ENCODE data around the gene OXNAD1. TPM values are rescaled to one million over a fixed set of nuclear protein-coding genes. Genes with fewer than 3 reads are reported as not detected.

The OXNAD1 gene
- total and polyA plus RNA-seq, 7 donors = 11.3 to 23.1 (median 14.4) TPM

- no peaks in the 10 kb centered on the region for H3K4me1 ChIP-seq
- whole genome bisulfite sequencing, 2 donors = 74 to 87% methylated on average over 5 of the region's 5 CpGs
- no peaks in the 10 kb centered on the region for H3K27me3 ChIP-seq
- DNase-seq = no peak
- no peak overlapping the region for H3K4me3 ChIP-seq
- intact Hi-C loops (cut with DNase I) = no loop called here
- TF ChIP-seq CTCF (IDR thresholded peaks at IDR 0.05) (no peak), POLR2AphosphoS5 (IDR thresholded peaks at IDR 0.05) (no peak), POLR2A (IDR thresholded peaks at IDR 0.05) (no peak), EP300 (IDR thresholded peaks at IDR 0.05) (no peak)
- H3K9me3 ChIP-seq = no peaks in the 10 kb centered on the region
- peaks cover 0 to 26% (median 2%) of the 10 kb centered on the region in 4 donors for H3K36me3 ChIP-seq
- peak overlapping the region in 1 of 4 donors; percentile 35 for H3K27ac ChIP-seq
Measured at GRCh38 chr3:16313886-16314645, 49.1 kb downstream of the OXNAD1 start.

- no peak for DNase-seq
- peak overlapping the region in 1 of 4 donors; percentile 63 for H3K27ac ChIP-seq
Measured at GRCh38 chr3:16315623-16316022, 50.6 kb downstream of the OXNAD1 start.

GRCh38 chr3:16316396-16316795 is 51.4 kb downstream of the OXNAD1 start:
- Histone ChIP-seq H3K36me3 (peaks cover 0 to 37% (median 4%) of the 10 kb centered on the region in 4 donors), H3K4me3 (no peak overlapping the region), H3K4me1 (no peaks in the 10 kb centered on the region), H3K27ac (peak overlapping the region in 1 of 4 donors; percentile 63), H3K9me3 (no peaks in the 10 kb centered on the region), H3K27me3 (no peaks in the 10 kb centered on the region)
- TF ChIP-seq POLR2A (IDR thresholded peaks at IDR 0.05) (no peak), EP300 (IDR thresholded peaks at IDR 0.05) (no peak), POLR2AphosphoS5 (IDR thresholded peaks at IDR 0.05) (no peak), CTCF (IDR thresholded peaks at IDR 0.05) (no peak)
- no peak for DNase-seq
- intact Hi-C loops (cut with DNase I) = no loop called here
- WGBS, 2 donors = 89 to 95% methylated on average over 3 of the region's 3 CpGs

More at GRCh38 chr3:16315623-16316022, 50.6 kb downstream of the OXNAD1 start:
- H3K4me1 ChIP-seq = no peaks in the 10 kb centered on the region
- 82 to 84% methylated on average over 7 of the region's 7 CpGs for WGBS, 2 donors
- H3K4me3 ChIP-seq = no peak overlapping the region
- H3K9me3 ChIP-seq = no peaks in the 10 kb centered on the region
- H3K27me3 ChIP-seq = no peaks in the 10 kb centered on the region
- TF ChIP-seq CTCF (IDR thresholded peaks at IDR 0.05) (no peak), POLR2A (IDR thresholded peaks at IDR 0.05) (no peak), POLR2AphosphoS5 (IDR thresholded peaks at IDR 0.05) (no peak), EP300 (IDR thresholded peaks at IDR 0.05) (no peak)
- H3K36me3 ChIP-seq = peaks cover 0 to 37% (median 4%) of the 10 kb centered on the region in 4 donors
- intact Hi-C loops (cut with DNase I) = no loop called here

GRCh38 chr3:16316847-16317560 is 52.0 kb downstream of the OXNAD1 start:
- 82 to 89% methylated on average over 5 of the region's 5 CpGs for WGBS, 2 donors
- Histone ChIP-seq H3K27ac (peak overlapping the region in 2 of 4 donors; percentile 12 to 63), H3K36me3 (peaks cover 0 to 39% (median 4%) of the 10 kb centered on the region in 4 donors)

More at GRCh38 chr3:16316847-16317560, 52.0 kb downstream of the OXNAD1 start:
- H3K9me3 ChIP-seq = no peaks in the 10 kb centered on the region
- no peaks in the 10 kb centered on the region for H3K4me1 ChIP-seq
- no peak for DNase-seq
- TF ChIP-seq EP300 (IDR thresholded peaks at IDR 0.05) = no peak
- no peak for TF ChIP-seq POLR2AphosphoS5 (IDR thresholded peaks at IDR 0.05)
- TF ChIP-seq CTCF (IDR thresholded peaks at IDR 0.05) = no peak
- no peak for TF ChIP-seq POLR2A (IDR thresholded peaks at IDR 0.05)
- H3K27me3 ChIP-seq = no peaks in the 10 kb centered on the region
- H3K4me3 ChIP-seq = no peak overlapping the region
- intact Hi-C loops (cut with DNase I) = no loop called here
